K562 (cell line): ENCODE results near the gene EXOG. TPM values are rescaled to one million over a fixed set of nuclear protein-coding genes. Genes with fewer than 3 reads are reported as not detected.
"Not testable (repeated sequence)": the region's sequence is repeated elsewhere in the genome, so short reads cannot be mapped to it uniquely, and the experiment has no call there.

Source experiments
- ATAC-seq: fragments of 200-7000 bp; cut with Tn5 transposase; 3 replicates; pipeline ENCODE4 v1.9.1; 2020; ENCODE audit warnings: moderate library complexity
- BruUV-seq: library from RNA; stranded (reverse); fragments of 400-500 nt; replicated peaks from 2 replicates; lab custom pipeline; 2021; lab: Mats Ljungman, UMichigan
- CTCF ChIA-PET: fragments of 300-600 bp; formaldehyde crosslinking; extraction: SDS; loops from one replicate; lab custom pipeline; 2021; ENCODE audit warnings: low intra/inter-chr PET ratio; lab: Yijun Ruan, JAX
- POLR2A ChIA-PET: fragments of 300-600, 350-650 bp; sonication (Branson Sonifier 250); formaldehyde crosslinking; extraction: SDS; loops from one replicate; lab custom pipeline; 2021; ENCODE audit warnings: antibody characterized with exemption, inconsistent platforms; lab: Yijun Ruan, JAX
- DNase-seq, 4 experiments: peaks; one replicate each; pipeline versions ENCODE4 v3.0.0 to v3.0.0-alpha.2; 2011 to 2018; ENCODE audit warnings: low spot score in 3 of 4, mixed read lengths in 3 of 4; ENCODE audit errors: extremely low read depth in 1 of 4
- FAIRE-seq: peaks from 2 replicates; lab custom pipeline; 2011; peaks lifted over from hg19 to GRCh38; lab: Jason Lieb, UNC
- H2AFZ ChIP-seq: 2 replicates; pipeline ENCODE4 v1.6.0; 2011; ENCODE audit warnings: low read depth, low read length, control low read depth, inconsistent platforms
- H3K27ac ChIP-seq: fragments of 200-600 bp; 3 replicates; pipeline ENCODE4 v1.8.0; 2011; ENCODE audit warnings: low read depth, mild to moderate bottlenecking, control low read depth, inconsistent platforms, low read length, moderate library complexity, mixed read lengths; ENCODE audit errors: extremely low read depth
- H3K27me3 ChIP-seq, 2 experiments: fragments of 300-600 bp in 1 of 2; 2 replicates in 1 of 2; 3 replicates in 1 of 2; pipeline versions ENCODE4 v1.6.0 to v1.8.0; 2011; ENCODE audit warnings: inconsistent platforms in 2 of 2, low read length in 2 of 2, mild to moderate bottlenecking in 1 of 2, mixed read lengths in 1 of 2, moderate library complexity in 1 of 2; ENCODE audit not compliant: control insufficient read depth in 2 of 2, insufficient read depth in 2 of 2
- H3K36me3 ChIP-seq: fragments of 300-600 bp; 3 replicates; pipeline ENCODE4 v1.8.0; 2011; ENCODE audit warnings: mild to moderate bottlenecking, low read length, inconsistent platforms; ENCODE audit not compliant: control insufficient read depth, insufficient read depth
- H3K4me1 ChIP-seq, 2 experiments: fragments of 200-600 bp in 1 of 2; replicated peaks in 1 of 2; 2 replicates in 1 of 2; 3 replicates in 1 of 2; pipeline versions ENCODE4 v1.5.1 to v1.8.0; 2011; ENCODE audit warnings: inconsistent platforms in 2 of 2, low read length in 2 of 2, mild to moderate bottlenecking in 1 of 2, mixed read lengths in 1 of 2, moderate library complexity in 1 of 2; ENCODE audit not compliant: control insufficient read depth in 2 of 2, insufficient read depth in 2 of 2
- H3K4me2 ChIP-seq: 2 replicates; pipeline ENCODE4 v1.6.1; 2011; ENCODE audit warnings: low read length, control low read depth, inconsistent platforms, mixed read lengths; ENCODE audit not compliant: insufficient read depth
- H3K4me3 ChIP-seq: fragments of 200-600 bp; sonication (generic), shearing (Covaris generic); 2 replicates; pipeline ENCODE4 v1.5.1; 2016; ENCODE audit warnings: control low read depth, inconsistent platforms
- H3K79me2 ChIP-seq: fragments of 200-600 bp; 3 replicates; pipeline ENCODE4 v1.8.0; 2011; ENCODE audit warnings: low read length, inconsistent platforms; ENCODE audit not compliant: control insufficient read depth, insufficient read depth
- H3K9ac ChIP-seq, 2 experiments: 2 replicates each; pipeline versions ENCODE4 v1.6.0 to v1.6.1; 2011; ENCODE audit warnings: low read depth in 2 of 2, low read length in 2 of 2, control low read depth in 1 of 2, inconsistent platforms in 1 of 2, mild to moderate bottlenecking in 1 of 2, mixed read lengths in 1 of 2; ENCODE audit not compliant: insufficient read depth in 1 of 2
- H3K9me1 ChIP-seq: one replicate; pipeline ENCODE4 v1.6.0; 2011; ENCODE audit warnings: inconsistent platforms, mild to moderate bottlenecking, low read length, moderate library complexity; ENCODE audit not compliant: control insufficient read depth, insufficient read depth
- H3K9me3 ChIP-seq: replicated peaks from 2 replicates; pipeline ENCODE4 v1.5.1; 2011; ENCODE audit warnings: low read depth, low read length, inconsistent platforms; ENCODE audit not compliant: control insufficient read depth, insufficient read depth
- H4K20me1 ChIP-seq: replicated peaks from 2 replicates; pipeline ENCODE4 v1.6.1; 2011; ENCODE audit warnings: low read length, inconsistent platforms, mixed read lengths; ENCODE audit not compliant: control insufficient read depth, insufficient read depth
- DIDO1 ChIP-seq: fragments of 450-650 bp; IDR thresholded peaks from 2 replicates; pipeline ENCODE4 v1.6.1; 2016; ENCODE audit warnings: low read depth, missing biosample characterization, missing genetic modification characterization
- EP300 ChIP-seq: IDR thresholded peaks from 2 replicates; pipeline ENCODE4 v1.6.1; 2012; ENCODE audit warnings: low read length, improper control_type of control experiment
- KLF16 ChIP-seq: IDR thresholded peaks from 2 replicates; pipeline ENCODE4 v1.6.1; 2016; ENCODE audit warnings: antibody characterized with exemption
- MCM3 ChIP-seq: fragments of 450-650 bp; IDR thresholded peaks from 2 replicates; pipeline ENCODE4 v1.6.1; 2016
- NFE2 ChIP-seq: IDR thresholded peaks from 2 replicates; pipeline ENCODE4 v1.6.1; 2014; ENCODE audit warnings: antibody characterized with exemption, low read depth
- NFXL1 ChIP-seq: fragments of 450-650 bp; formaldehyde crosslinking; IDR thresholded peaks from 2 replicates; pipeline ENCODE4 v1.4.0; 2021; ENCODE audit warnings: mild to moderate bottlenecking
- NR1H2 ChIP-seq: sonication (generic); formaldehyde crosslinking; IDR thresholded peaks from 2 replicates; pipeline ENCODE4 v1.4.0; 2020; ENCODE audit warnings: mild to moderate bottlenecking, missing genetic modification reagents
- SAFB ChIP-seq: fragments of 200-400 bp; formaldehyde crosslinking; IDR thresholded peaks from 2 replicates; pipeline ENCODE4 v1.6.1; 2017; ENCODE audit warnings: low read depth, low read length, borderline replicate concordance
- SNRNP70 ChIP-seq: fragments of 200-400 bp; formaldehyde crosslinking; optimal IDR thresholded peaks from 2 replicates; pipeline ENCODE3; 2017; ENCODE audit warnings: low read depth, low read length
- ZNF212 ChIP-seq: fragments of 450-650 bp; formaldehyde crosslinking; IDR thresholded peaks from 2 replicates; pipeline ENCODE4 v1.4.0; 2020; ENCODE audit warnings: mild to moderate bottlenecking
- WGBS: fragments of 100-300 bp; shearing (Covaris generic); methylation state at CpG from one replicate; pipeline ENCODE4 v1.1.6; 2016; ENCODE audit warnings: low coverage, mixed read lengths; ENCODE audit not compliant: insufficient coverage; ENCODE audit errors: missing lambda C conversion rate; 5-methylcytosine and 5-hydroxymethylcytosine counted together
- in situ Hi-C: fragments of 300-500 bp; cut with MboI; formaldehyde crosslinking; loops from 4 replicates; pipeline ENCODE4 v1.15.0; 2018; ENCODE audit warnings: inconsistent platforms, mixed read lengths
- intact Hi-C: fragments of 100-400 bp; cut with micrococcal nuclease; formaldehyde crosslinking; loops from 2 replicates; pipeline ENCODE4 v1.14.2; 2022
- polyA plus RNA-seq, 8 experiments: library from polyadenylated mRNA; depleted of rRNA in 4 of 8; stranded (reverse) in 5 of 8; unstranded in 3 of 8; fragments of >200 nt; fragmentation: Nextera tagmentation in 2 of 8; fragmentation: Illumina TruSeq in 1 of 8; extraction: Ambion mirVana in 2 of 8; extraction: Trizol in 1 of 8; gene quantifications; 2 replicates each; pipeline versions ENCODE4 v1.2.1 to v1.2.3, GENCODE V29; 2011 to 2014; ENCODE audit warnings: inconsistent platforms in 1 of 8, missing spikeins in 1 of 8
- total RNA-seq, 7 experiments: library from RNA; depleted of rRNA in 6 of 7; stranded (reverse); fragments of >200 nt in 6 of 7; fragmentation: Illumina TruSeq in 2 of 7; extraction: Trizol in 2 of 7; gene quantifications; 2 replicates each; pipeline versions ENCODE4 v1.2.1 to v1.2.3, GENCODE V29; 2011 to 2021; ENCODE audit warnings: low replicate concordance in 1 of 7
- TF ChIP-seq, protein P1 (sequence below): fragments of 450-650 bp; IDR thresholded peaks from 2 replicates; pipeline ENCODE4 v1.6.1; 2017; ENCODE audit warnings: mild to moderate bottlenecking, moderate library complexity

The EXOG gene
- total and polyA plus RNA-seq, 9 of the 15 experiments (the other 6 are each of a cell fraction or from before 2014, with no cell fraction given), result 10.8 to 21.7 (median 14.8) TPM

DNA sequence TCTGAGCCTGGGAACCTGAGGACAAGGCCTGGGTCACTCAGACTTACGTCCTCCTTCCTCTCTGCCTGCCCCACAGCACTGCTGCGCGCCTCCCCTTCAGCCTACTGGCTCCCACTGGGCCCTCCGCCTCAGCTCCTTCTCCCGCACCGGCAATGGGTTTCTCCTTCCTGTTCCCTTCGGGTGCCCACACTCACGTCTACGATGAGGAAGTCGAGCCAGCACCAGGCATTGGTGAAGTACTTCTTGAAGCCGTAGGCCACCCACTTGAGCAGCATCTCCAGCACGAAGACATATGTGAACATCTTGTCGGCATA, 70.0 kb downstream of the EXOG start:
- DNase-seq, result no peak
- Histone ChIP-seq H3K9me1 (no peaks in the 10 kb centered on the region), H3K9me3 (no peaks in the 10 kb centered on the region), H3K4me3 (no peak overlapping the region), H3K9ac (no peak overlapping the region), H3K27ac (no peak overlapping the region), H4K20me1 (no peaks in the 10 kb centered on the region), H2AFZ (no peak overlapping the region), H3K4me1 (no peaks in the 10 kb centered on the region), H3K27me3 (peaks cover 9 to 48% of the 10 kb centered on the region in 2 experiments; a peak in 4 of 5 replicates), H3K36me3 (no peaks in the 10 kb centered on the region), H3K79me2 (no peaks in the 10 kb centered on the region), H3K4me2 (no peak overlapping the region)
- intact Hi-C loops (no loop called here), in situ Hi-C loops (no loop called here)
- FAIRE-seq, result peak; percentile 42
- peak; percentile 14; the same call in 2 of the 3 replicates for ATAC-seq
- WGBS, result 12% methylated on average over 12 of the region's 13 CpGs
- POLR2A ChIA-PET, result no interaction called here
- no TSS peak for BruUV-seq
- TF ChIP-seq EP300 (no peak), SNRNP70 (no peak), NFXL1 (no peak), MCM3 (no peak), NFE2 (no peak), ZNF212 (no peak), NR1H2 (no peak), SAFB (no peak), KLF16 (no peak), DIDO1 (no peak)
- TF ChIP-seq, protein P1, sequence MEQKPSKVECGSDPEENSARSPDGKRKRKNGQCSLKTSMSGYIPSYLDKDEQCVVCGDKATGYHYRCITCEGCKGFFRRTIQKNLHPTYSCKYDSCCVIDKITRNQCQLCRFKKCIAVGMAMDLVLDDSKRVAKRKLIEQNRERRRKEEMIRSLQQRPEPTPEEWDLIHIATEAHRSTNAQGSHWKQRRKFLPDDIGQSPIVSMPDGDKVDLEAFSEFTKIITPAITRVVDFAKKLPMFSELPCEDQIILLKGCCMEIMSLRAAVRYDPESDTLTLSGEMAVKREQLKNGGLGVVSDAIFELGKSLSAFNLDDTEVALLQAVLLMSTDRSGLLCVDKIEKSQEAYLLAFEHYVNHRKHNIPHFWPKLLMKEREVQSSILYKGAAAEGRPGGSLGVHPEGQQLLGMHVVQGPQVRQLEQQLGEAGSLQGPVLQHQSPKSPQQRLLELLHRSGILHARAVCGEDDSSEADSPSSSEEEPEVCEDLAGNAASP, result no peak
- CTCF ChIA-PET, result no interaction called here

GRCh38 chr3:38566794-38567193, 70.7 kb downstream of the EXOG start:
- BruUV-seq, result not testable (repeated sequence)

More at GRCh38 chr3:38566794-38567193, 70.7 kb downstream of the EXOG start:
- H3K27ac ChIP-seq, H3K4me1 ChIP-seq, H3K4me3 ChIP-seq, intact Hi-C loops, H3K36me3 ChIP-seq, H2AFZ ChIP-seq, H3K4me2 ChIP-seq, CTCF ChIA-PET, H3K9ac ChIP-seq, H3K9me3 ChIP-seq, H4K20me1 ChIP-seq, H3K79me2 ChIP-seq, DNase-seq, in situ Hi-C loops, H3K9me1 ChIP-seq: not testable (repeated sequence)
- peak; percentile 33 for ATAC-seq
- H3K27me3 ChIP-seq, result peaks cover 9 to 44% of the 10 kb centered on the region in 2 experiments; a peak in 4 of 5 replicates
- FAIRE-seq, result peak; percentile 6
- 6% methylated on average over 7 of the region's 7 CpGs for WGBS
- POLR2A ChIA-PET, result interaction anchor here (0.7 to 1.2 kb wide), 2 partner anchors 8 to 552 kb away, joined by 3 to 5 read pairs; no protein-coding TSS in a partner anchor
